NT2/D1 (cell line): ENCODE measurements around the gene SMC4.

Experiments
- DNase-seq: peaks from one replicate; pipeline ENCODE4 v3.0.0-alpha.2; 2011; ENCODE audit warnings: low read depth, low spot score
- H3K27me3 ChIP-seq: 2 replicates; pipeline ENCODE4 v1.6.0; 2011; ENCODE audit warnings: mild to moderate bottlenecking; ENCODE audit not compliant: insufficient read length, insufficient read depth
- H3K36me3 ChIP-seq: 2 replicates; pipeline ENCODE4 v1.6.1; 2011; ENCODE audit warnings: mild to moderate bottlenecking, low read length, mixed read lengths; ENCODE audit not compliant: insufficient read depth, insufficient read length
- H3K4me1 ChIP-seq: 2 replicates; pipeline ENCODE4 v1.5.1; 2011; ENCODE audit not compliant: insufficient read depth, insufficient read length
- H3K4me3 ChIP-seq: 2 replicates; pipeline ENCODE4 v1.5.1; 2011; ENCODE audit warnings: low read depth; ENCODE audit not compliant: insufficient read length
- H3K9ac ChIP-seq: 2 replicates; pipeline ENCODE4 v1.6.0; 2011; ENCODE audit warnings: low read depth; ENCODE audit not compliant: insufficient read length
- H3K9me3 ChIP-seq: 2 replicates; pipeline ENCODE4 v1.5.1; 2011; ENCODE audit warnings: mild to moderate bottlenecking, low read length; ENCODE audit not compliant: insufficient read depth
- SUZ12 ChIP-seq: IDR thresholded peaks from 2 replicates; pipeline ENCODE4 v1.6.1; 2011; ENCODE audit not compliant: insufficient read length, insufficient read depth; ENCODE audit errors: extremely low read depth
- YY1 ChIP-seq: IDR thresholded peaks from 2 replicates; pipeline ENCODE4 v1.6.1; 2011; ENCODE audit not compliant: insufficient read length, insufficient read depth
- ZNF274 ChIP-seq: IDR thresholded peaks from 2 replicates; pipeline ENCODE4 v1.6.1; 2011; ENCODE audit warnings: mild to moderate bottlenecking, low read depth, low read length

SMC4 gene

GRCh38 chr3:160395297-160395696 lies 4.2 kb upstream of the SMC4 start:
- Histone ChIP-seq H3K27me3 (no peaks in the 10 kb centered on the region), H3K4me1 (no peaks in the 10 kb centered on the region), H3K9me3 (no peaks in the 10 kb centered on the region), H3K4me3 (no peak overlapping the region), H3K9ac (no peak overlapping the region), H3K36me3 (peaks cover 7% of the 10 kb centered on the region)
- TF ChIP-seq YY1: no peak
- TF ChIP-seq SUZ12: no peak
- TF ChIP-seq ZNF274: no peak
- no peak for DNase-seq

DNA sequence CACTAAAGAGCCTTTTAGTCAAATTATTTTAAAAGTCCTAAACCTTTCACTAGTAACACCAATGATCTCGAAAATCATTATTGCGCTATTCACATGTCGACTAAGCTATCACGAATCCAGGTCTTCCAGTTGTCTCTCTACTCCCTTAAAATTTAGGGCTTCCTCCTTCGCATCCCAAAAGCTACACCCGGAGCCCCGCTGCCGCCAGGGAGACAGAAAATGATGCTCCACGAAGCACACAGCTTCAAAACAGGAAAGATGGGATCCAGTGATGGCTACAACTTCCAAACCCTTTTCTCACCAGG lies 678 bp upstream of the SMC4 start:
- Histone ChIP-seq H3K4me3 (peak overlapping the region; percentile 96), H3K4me1 (no peaks in the 10 kb centered on the region)
- DNase-seq: no peak

GRCh38 chr3:160400030-160400701 lies 716 bp downstream of the SMC4 start:
- peak overlapping the region; percentile 98 for H3K9ac ChIP-seq
- H3K4me3 ChIP-seq: peak overlapping the region; percentile 96
- H3K9me3 ChIP-seq: no peaks in the 10 kb centered on the region
- no peaks in the 10 kb centered on the region for H3K27me3 ChIP-seq
- DNase-seq: no peak
- H3K4me1 ChIP-seq: no peaks in the 10 kb centered on the region
- TF ChIP-seq ZNF274: no peak
- H3K36me3 ChIP-seq: peaks cover 42% of the 10 kb centered on the region

More for the DNA sequence above, 678 bp upstream of the SMC4 start:
- Histone ChIP-seq H3K27me3 (no peaks in the 10 kb centered on the region), H3K36me3 (peaks cover 31% of the 10 kb centered on the region), H3K9ac (peak overlapping the region; percentile 98), H3K9me3 (no peaks in the 10 kb centered on the region)
- TF ChIP-seq SUZ12: no peak
- no peak for TF ChIP-seq ZNF274
- no peak for TF ChIP-seq YY1

DNA sequence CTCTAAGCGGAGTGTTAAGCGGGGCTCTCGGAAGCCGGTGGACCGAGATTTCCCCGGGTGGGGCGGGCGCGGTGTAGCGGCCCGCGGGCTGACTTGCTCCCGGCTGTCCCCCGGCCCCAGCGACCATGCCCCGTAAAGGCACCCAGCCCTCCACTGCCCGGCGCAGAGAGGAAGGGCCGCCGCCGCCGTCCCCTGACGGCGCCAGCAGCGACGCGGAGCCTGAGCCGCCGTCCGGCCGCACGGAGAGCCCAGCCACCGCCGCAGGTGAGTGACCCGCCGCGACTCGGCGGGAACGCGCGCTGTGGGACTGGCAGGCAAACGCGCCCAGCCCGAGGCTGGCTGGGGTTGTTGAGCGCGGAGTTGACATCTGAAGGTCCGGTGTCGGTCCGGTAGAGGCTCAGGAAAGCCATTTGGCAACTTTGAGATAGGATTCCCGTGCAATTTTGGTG lies 1.3 kb downstream of the SMC4 start:
- Histone ChIP-seq H3K4me3 (peak overlapping the region; percentile 96), H3K9me3 (no peaks in the 10 kb centered on the region), H3K9ac (peak overlapping the region; percentile 98), H3K27me3 (no peaks in the 10 kb centered on the region), H3K36me3 (peaks cover 48% of the 10 kb centered on the region), H3K4me1 (no peaks in the 10 kb centered on the region)
- DNase-seq: no peak
- TF ChIP-seq ZNF274 (no peak), YY1 (no peak), SUZ12 (no peak)

DNA sequence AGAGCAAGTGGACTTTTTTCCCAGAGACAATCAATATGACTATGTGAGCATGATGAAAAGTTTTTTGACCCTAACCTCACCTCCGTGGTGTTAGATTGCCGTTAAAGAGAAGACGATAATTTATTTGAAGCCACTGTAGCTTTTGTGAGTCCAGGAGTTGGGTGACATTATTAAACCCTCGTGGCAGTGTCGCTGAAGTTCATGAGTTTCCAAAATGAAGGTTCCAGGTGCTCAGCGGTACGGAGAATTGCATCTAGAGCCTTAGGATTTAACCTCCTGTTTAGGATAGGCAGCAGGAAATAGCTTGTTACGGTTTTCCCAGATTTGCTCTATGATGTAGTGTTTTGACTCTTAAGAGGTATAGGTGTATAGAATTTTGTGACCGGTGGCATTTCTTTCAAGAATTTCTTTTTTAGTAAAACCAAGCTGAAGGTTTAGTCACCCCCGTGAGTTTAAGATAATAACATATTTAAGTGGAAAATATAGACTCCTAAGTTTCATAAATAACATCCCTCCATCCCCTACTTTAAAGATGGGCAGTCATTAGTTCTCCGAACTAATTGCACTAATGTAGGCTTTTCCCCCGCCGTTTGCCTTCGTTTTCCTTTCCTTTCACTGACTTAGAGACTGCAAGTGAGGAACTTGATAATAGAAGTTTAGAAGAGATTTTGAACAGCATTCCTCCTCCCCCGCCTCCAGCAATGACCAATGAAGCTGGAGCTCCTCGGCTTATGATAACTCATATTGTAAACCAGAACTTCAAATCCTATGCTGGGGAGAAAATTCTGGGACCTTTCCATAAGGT lies 2.0 kb downstream of the SMC4 start:
- no peaks in the 10 kb centered on the region for H3K4me1 ChIP-seq
- no peak for DNase-seq
- no peaks in the 10 kb centered on the region for H3K27me3 ChIP-seq
- no peaks in the 10 kb centered on the region for H3K9me3 ChIP-seq
- peaks cover 55% of the 10 kb centered on the region for H3K36me3 ChIP-seq
- peak overlapping the region; percentile 98 for H3K9ac ChIP-seq
- H3K4me3 ChIP-seq: peak overlapping the region; percentile 96
- TF ChIP-seq SUZ12 (no peak), YY1 (no peak), ZNF274 (no peak)

GRCh38 chr3:160402221-160403027 lies 3.0 kb downstream of the SMC4 start:
- no peak for DNase-seq
- H3K4me3 ChIP-seq: peak overlapping the region; percentile 96
- H3K4me1 ChIP-seq: no peaks in the 10 kb centered on the region
- H3K27me3 ChIP-seq: no peaks in the 10 kb centered on the region
- no peaks in the 10 kb centered on the region for H3K9me3 ChIP-seq
- peak overlapping the region; percentile 37 for H3K9ac ChIP-seq
- no peak for TF ChIP-seq YY1
- TF ChIP-seq ZNF274: no peak
- no peak for TF ChIP-seq SUZ12
- peaks cover 65% of the 10 kb centered on the region for H3K36me3 ChIP-seq

DNA sequence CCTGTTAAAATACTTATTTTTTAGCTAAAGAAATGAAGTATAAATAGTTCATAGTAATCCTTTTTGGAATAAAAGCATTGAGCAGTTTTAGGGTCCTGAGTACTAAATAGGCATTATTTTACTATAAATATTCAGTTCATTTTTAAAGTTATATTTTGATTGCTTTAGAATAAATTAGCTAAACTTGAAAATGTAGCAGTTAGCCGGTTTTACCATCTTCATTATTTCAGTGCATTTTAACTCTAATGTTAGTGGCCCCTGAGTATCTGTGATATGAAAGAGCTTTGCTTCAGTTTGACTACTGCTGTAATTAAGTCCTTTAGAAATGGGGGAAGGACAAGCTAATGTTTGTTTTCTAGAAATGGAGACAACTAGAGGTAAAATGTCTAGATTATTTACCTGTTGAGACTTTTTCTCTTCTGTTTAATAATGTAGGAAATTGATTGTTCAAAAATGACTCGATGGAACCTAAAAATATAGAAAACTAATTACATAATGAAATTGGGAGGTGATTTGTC lies 3.6 kb downstream of the SMC4 start:
- Histone ChIP-seq H3K36me3 (peaks cover 71% of the 10 kb centered on the region), H3K4me1 (no peaks in the 10 kb centered on the region), H3K9me3 (no peaks in the 10 kb centered on the region), H3K27me3 (no peaks in the 10 kb centered on the region), H3K9ac (no peak overlapping the region), H3K4me3 (no peak overlapping the region)
- no peak for DNase-seq
- no peak for TF ChIP-seq YY1
- no peak for TF ChIP-seq SUZ12
- TF ChIP-seq ZNF274: no peak
